HG03060 (cell line): ENCODE results near the gene EDDM3A.

Source experiments
- ATAC-seq: cut with Tn5 transposase; IDR thresholded peaks from one replicate; pipeline ENCODE4 v1.9.1; 2021; ENCODE audit warnings: low read depth, moderate number of reproducible peaks; ENCODE audit not compliant: unreplicated experiment

Gene EDDM3A

DNA sequence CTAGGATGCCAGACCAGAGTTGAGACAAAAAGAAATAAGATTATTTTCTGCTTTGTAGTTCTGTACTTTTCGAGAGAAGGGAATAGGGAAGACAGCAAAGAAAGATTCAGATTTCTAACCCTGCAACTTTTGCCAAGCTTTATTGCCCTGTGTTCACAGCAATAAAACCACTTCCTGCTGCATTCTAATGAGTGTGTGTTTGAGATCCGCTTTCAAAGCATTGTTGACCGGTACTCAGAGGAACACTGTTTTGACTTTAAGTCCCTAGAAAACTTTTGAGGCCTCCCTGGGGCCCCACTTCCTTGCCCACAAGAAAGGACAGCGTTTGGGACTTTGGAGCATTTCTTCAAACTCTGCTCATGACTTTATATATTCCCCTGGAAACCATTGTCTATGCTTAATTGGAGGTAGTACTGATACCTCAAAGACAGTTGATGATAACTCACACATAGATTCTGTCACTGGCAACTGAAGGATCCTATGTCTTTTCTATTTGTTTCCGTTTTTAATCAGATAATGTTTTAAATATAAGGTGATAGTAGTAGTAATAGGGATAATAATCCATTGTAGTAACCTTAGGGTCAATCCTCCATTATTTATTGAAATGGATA lies 36.7 kb downstream of the EDDM3A start:
- ATAC-seq, result no peak

DNA sequence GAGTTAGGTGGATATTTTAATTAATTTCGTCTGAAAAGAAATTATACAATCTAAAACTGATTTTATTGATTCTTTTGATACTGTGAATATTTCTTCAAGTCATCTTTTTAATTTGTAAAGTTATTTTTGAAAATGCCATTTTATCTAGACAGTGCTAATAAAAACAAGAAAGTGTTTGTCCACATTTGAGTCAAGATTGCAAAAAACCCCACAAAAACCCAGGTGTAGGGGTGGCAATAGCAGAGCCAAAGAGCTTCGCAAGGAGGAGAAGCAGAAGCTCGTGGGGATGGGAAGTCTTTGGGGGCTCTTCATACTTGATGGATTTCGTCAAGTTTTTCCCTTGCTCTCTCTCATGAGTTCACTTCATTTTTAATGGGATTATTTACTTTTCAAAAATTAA lies 41.3 kb downstream of the EDDM3A start:
- ATAC-seq, result no peak

DNA sequence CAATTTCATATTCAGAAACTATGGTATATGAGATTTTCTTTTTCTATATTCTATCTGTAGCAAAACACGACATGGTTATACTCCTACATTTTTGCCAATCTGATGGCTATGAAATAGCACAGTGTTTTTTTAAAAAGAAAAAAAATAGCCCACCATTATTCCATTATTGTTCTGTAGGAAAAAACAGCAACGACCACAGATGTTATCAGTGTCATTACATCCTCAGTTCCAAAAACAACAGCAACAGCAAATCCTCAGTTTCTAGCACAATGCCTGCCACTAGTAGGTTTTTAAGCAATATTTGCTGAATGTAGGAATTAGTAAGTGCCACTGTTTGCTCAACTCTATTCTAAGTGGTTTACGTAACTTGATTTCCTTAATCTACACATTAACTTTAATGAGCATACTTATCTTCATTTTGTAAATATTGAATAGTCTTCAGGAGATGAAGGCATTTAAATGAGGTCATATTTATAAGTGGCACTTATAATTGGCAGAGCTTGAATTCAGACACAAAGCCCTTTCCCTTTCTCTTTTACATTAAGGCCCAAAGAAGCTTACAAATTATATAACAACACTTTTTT lies 43.6 kb downstream of the EDDM3A start:
- no peak for ATAC-seq

DNA sequence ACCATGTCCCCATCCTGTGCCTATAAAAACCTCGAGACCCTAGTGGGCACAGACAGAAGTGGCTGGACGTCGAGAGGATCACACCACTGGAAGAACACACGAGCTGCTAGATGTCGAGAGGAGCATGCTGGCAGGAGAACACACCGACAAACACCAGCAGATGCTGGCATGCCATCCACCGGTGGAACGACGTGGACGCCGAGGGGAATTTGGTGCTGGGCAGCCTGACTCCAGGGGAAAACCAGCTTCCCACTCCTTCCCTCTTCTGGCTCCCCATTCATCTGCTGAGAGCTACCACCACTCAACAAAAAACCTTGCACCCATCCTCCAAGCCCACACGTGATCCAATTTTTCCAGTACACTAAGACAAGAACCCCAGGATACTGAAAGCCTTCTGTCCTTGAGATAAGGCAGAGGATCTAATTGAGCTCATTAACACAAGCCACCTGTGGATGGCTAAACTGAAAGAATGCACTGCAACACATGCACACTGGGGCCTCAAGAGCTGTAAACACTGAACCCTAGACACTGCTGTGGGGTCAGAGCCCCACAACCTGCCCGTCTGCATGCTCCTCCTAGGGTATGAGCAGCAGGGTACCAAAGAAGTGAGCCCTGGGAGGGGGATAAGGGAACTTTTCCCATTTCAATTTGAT lies 44.9 kb downstream of the EDDM3A start:
- ATAC-seq, result no peak

DNA sequence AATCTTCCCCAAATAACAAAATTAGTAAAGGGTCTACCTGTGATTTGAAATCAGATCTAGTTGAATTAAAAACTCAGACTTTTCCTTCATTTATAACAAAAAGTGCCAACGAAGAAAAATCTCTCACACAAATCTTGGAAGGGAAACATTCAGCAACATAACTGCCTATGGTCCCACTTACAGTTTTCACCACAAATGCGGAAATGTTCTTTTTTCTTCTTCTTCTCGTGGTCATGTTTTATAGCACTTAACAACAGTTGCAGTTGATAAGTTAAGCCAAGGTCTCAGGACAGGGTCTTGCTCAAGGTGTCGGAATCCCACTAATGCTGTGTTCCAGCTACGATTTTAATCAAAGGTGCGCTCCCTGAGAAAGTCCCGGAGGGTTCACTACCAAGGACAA lies 45.5 kb downstream of the EDDM3A start:
- no peak for ATAC-seq

DNA sequence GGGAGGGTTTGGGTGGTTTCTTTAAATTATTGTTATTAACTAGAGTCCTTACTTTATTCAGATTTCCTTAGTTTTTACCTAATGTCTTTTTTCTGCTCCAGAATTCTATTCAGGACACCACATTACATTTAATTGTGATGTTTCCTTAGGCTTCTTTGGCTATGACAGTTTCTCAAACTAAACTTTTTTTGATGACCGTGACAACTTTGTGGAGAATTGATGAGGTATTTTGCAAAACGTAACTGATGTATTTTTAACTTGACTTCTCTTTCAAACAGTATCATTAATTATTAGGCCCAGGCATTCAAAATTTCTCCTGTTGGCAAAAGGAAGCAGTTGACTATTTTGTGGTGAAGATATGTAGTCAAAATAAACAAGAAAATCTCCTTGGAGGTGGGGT lies 45.9 kb downstream of the EDDM3A start:
- ATAC-seq, result no peak

DNA sequence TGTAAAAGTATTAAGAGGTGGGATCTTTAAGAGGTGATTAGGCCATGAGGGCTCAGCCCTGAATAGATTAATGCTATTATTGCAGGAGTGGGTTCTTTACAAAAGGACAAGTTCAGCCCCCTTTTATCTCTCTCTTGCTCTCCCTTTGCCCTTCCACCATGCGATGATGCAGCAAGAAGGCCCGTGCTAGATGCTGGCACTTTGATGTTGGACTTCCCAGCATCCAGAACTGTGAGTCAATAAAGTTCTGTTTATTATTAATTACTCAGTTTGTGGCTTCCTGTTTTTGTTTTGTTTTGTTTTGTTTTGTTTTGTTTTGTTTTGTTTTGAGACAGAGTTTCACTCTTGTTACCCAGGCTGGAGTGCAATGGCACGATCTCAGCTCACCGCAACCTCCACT lies 46.9 kb downstream of the EDDM3A start:
- ATAC-seq, result no peak

DNA sequence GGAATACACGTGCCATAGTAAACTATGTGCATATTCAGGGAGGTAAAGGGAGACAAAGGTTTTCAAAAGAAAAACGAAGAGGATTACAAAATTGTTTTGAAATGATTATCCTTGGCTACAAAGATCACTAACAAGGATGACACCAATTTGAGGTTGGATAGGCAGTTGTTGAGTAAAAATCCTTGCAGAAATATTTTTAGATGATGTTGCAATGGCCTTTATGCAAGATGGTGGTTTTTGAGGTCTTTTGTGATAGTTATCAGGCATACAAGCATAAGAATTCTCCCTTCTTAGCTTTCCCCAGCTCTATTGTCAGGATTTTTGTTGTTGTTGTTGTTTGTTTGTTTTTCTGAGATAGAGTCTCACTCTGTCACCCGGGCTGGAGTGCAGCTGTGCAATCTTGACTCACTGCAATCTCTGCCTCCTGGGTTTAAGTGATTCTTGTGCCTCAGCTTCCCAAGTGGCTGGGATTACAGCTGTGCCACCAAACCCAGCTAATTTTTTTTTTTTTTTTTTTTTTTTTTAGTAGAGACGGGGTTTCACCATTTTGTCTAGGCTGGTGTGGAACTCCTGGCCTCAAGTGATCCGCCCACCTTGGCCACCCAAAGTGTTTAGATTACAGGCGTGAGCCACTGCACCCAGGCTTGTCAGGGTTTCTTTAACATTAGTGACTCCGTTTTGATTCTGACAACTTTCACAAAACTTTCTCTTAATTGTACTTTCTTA lies 49.1 kb downstream of the EDDM3A start:
- no peak for ATAC-seq

DNA sequence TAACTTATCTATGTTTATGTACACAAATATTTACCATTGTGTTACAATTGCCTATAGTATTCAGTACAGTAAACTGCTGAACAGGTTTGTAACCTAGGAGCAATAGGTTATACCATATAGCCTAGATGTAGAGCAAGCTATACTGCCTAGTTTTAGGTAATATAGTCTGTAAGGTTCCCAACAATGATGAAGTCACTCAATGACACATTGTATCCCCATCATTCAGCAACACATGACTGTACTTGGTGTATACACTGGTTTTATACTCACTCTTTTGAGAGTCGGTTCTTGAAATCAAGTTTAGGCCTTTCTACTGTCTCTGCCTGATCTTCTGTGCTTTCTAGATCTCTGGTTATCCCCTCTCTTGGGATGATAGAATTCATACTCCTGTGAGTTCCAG lies 51.5 kb downstream of the EDDM3A start:
- ATAC-seq, result no peak
